Endothelial cell of umbilical vein (primary cell): ENCODE data around the gene PLBD2. TPM values are rescaled to one million over a fixed set of nuclear protein-coding genes. Genes with fewer than 3 reads are reported as not detected.

Experiments
- BruUV-seq: library from RNA; stranded (reverse); fragments of 400-500 nt; replicated peaks from 2 replicates; lab custom pipeline; 2021; lab: Mats Ljungman, UMichigan
- CTCF ChIA-PET: fragments of 300-600, 350-600 bp; sonication (Branson Sonifier 250); formaldehyde crosslinking; loops from one replicate; lab custom pipeline; 2021; ENCODE audit warnings: antibody characterized with exemption, inconsistent platforms; lab: Charles Lee
- POLR2A ChIA-PET: fragments of 300-600, 350-600 bp; sonication (Branson Sonifier 250); formaldehyde crosslinking; loops from one replicate; lab custom pipeline; 2021; ENCODE audit warnings: antibody characterized with exemption, inconsistent platforms; lab: Charles Lee
- DNase-seq: peaks from one replicate; pipeline ENCODE4 v3.0.0-alpha.2; 2011; ENCODE audit warnings: low read depth, low spot score
- FAIRE-seq: peaks from 2 replicates; lab custom pipeline; 2011; peaks lifted over from hg19 to GRCh38; lab: Jason Lieb, UNC
- H2AFZ ChIP-seq: 2 replicates; pipeline ENCODE4 v1.6.0; 2012; ENCODE audit warnings: low read depth, low read length, control low read depth, inconsistent platforms
- H3K27ac ChIP-seq: 2 replicates; pipeline ENCODE4 v1.5.1; 2011; ENCODE audit warnings: low read depth, mild to moderate bottlenecking, control low read depth, low read length, moderate library complexity; ENCODE audit not compliant: insufficient read depth
- H3K27me3 ChIP-seq, 2 experiments: 2 replicates each; pipeline versions ENCODE4 v1.6.0 to v1.6.1; 2011; ENCODE audit warnings: low read length in 2 of 2, mixed read lengths in 1 of 2; ENCODE audit not compliant: control insufficient read depth in 2 of 2, insufficient read depth in 2 of 2
- H3K36me3 ChIP-seq, 2 experiments: 2 replicates in 1 of 2; 3 replicates in 1 of 2; pipeline ENCODE4 v1.5.1; 2011; ENCODE audit warnings: low read length in 2 of 2, mild to moderate bottlenecking in 1 of 2, moderate library complexity in 1 of 2; ENCODE audit not compliant: control insufficient read depth in 2 of 2, insufficient read depth in 2 of 2; ENCODE audit errors: extremely low read depth in 1 of 2
- H3K4me1 ChIP-seq: 3 replicates; pipeline ENCODE4 v1.5.1; 2011; ENCODE audit warnings: mild to moderate bottlenecking, low read length; ENCODE audit not compliant: control insufficient read depth, insufficient read depth; ENCODE audit errors: extremely low read depth
- H3K4me2 ChIP-seq: 2 replicates; pipeline ENCODE4 v1.6.1; 2011; ENCODE audit warnings: low read length, control low read depth, mixed read lengths; ENCODE audit not compliant: insufficient read depth
- H3K4me3 ChIP-seq, 3 experiments: fragments of 200-600 bp in 1 of 3; sonication (generic), shearing (Covaris generic) in 1 of 3; replicated peaks in 1 of 3; 2 replicates each; pipeline ENCODE4 v1.5.1; 2011 to 2016; ENCODE audit warnings: control low read depth in 3 of 3, low read length in 3 of 3, mild to moderate bottlenecking in 2 of 3, inconsistent platforms in 1 of 3, low read depth in 1 of 3, moderate library complexity in 1 of 3; ENCODE audit not compliant: insufficient read depth in 1 of 3
- H3K79me2 ChIP-seq: 2 replicates; pipeline ENCODE4 v1.6.0; 2012; ENCODE audit warnings: low read length, inconsistent platforms; ENCODE audit not compliant: control insufficient read depth, insufficient read depth
- H3K9ac ChIP-seq: replicated peaks from 2 replicates; pipeline ENCODE3; 2011; ENCODE audit warnings: low read length, control low read depth; ENCODE audit not compliant: insufficient read depth; ENCODE audit errors: extremely low read depth
- H3K9me1 ChIP-seq: replicated peaks from 3 replicates; pipeline ENCODE4 v1.6.0; 2011; ENCODE audit warnings: mild to moderate bottlenecking, low read length; ENCODE audit not compliant: control insufficient read depth, insufficient read depth; ENCODE audit errors: extremely low read depth
- H3K9me3 ChIP-seq: replicated peaks from 2 replicates; pipeline ENCODE4 v1.5.1; 2012; ENCODE audit warnings: low read length, inconsistent platforms; ENCODE audit not compliant: control insufficient read depth, insufficient read depth
- H4K20me1 ChIP-seq: replicated peaks from 2 replicates; pipeline ENCODE3; 2011; ENCODE audit warnings: mild to moderate bottlenecking, low read length; ENCODE audit not compliant: control insufficient read depth, insufficient read depth; ENCODE audit errors: extremely low read depth
- EZH2 ChIP-seq: IDR thresholded peaks from 2 replicates; pipeline ENCODE4 v1.6.1; 2012; ENCODE audit warnings: borderline replicate concordance, low read depth, mild to moderate bottlenecking, moderate library complexity, low read length, inconsistent platforms; ENCODE audit not compliant: severe bottlenecking
- FOS ChIP-seq: IDR thresholded peaks from 2 replicates; pipeline ENCODE4 v1.6.1; 2011; ENCODE audit warnings: mild to moderate bottlenecking, low read length, moderate library complexity, borderline replicate concordance; ENCODE audit not compliant: insufficient read depth
- GATA2 ChIP-seq: IDR thresholded peaks from 2 replicates; pipeline ENCODE4 v1.7.0; 2011; ENCODE audit warnings: low read depth, mild to moderate bottlenecking, moderate library complexity, mixed read lengths, low read length; ENCODE audit not compliant: insufficient read length, insufficient read depth
- JUN ChIP-seq: IDR thresholded peaks from 2 replicates; pipeline ENCODE4 v1.6.1; 2011; ENCODE audit warnings: borderline replicate concordance, low read depth; ENCODE audit not compliant: insufficient read length, insufficient read depth
- MAX ChIP-seq: IDR thresholded peaks from 2 replicates; pipeline ENCODE4 v1.6.1; 2011; ENCODE audit not compliant: insufficient read depth, insufficient read length
- MYC ChIP-seq: IDR thresholded peaks from one replicate; pipeline ENCODE4 v1.6.1; 2011; ENCODE audit warnings: mild to moderate bottlenecking, low read depth, low read length
- POLR2A ChIP-seq: IDR thresholded peaks from 2 replicates; pipeline ENCODE4 v1.6.1; 2012; ENCODE audit warnings: low read depth, mild to moderate bottlenecking, control low read depth, low read length
- POLR2AphosphoS5 ChIP-seq: IDR thresholded peaks from 2 replicates; pipeline ENCODE4 v1.6.1; 2012; ENCODE audit warnings: low read depth, mild to moderate bottlenecking, control low read depth, low read length, moderate library complexity; ENCODE audit not compliant: insufficient read depth
- dilution Hi-C: fragments of 300-500 bp; cut with MboI; formaldehyde crosslinking; loops from one replicate; pipeline ENCODE4 v1.15.0; 2019; ENCODE audit warnings: low sequenced_read_pairs; ENCODE audit not compliant: extremely low pct_ligation_motif_present
- intact Hi-C: fragments of 100-400 bp; cut with micrococcal nuclease; formaldehyde crosslinking; loops from one replicate; pipeline ENCODE4 v1.10.0; 2022
- polyA plus RNA-seq, 4 experiments: library from polyadenylated mRNA; depleted of rRNA in 3 of 4; stranded (reverse) in 3 of 4; unstranded in 1 of 4; fragments of >200 nt; gene quantifications; 2 replicates each; pipeline versions ENCODE4 v1.2.1 to v1.2.3, GENCODE V29; 2011 to 2012; ENCODE audit warnings: missing spikeins in 1 of 4
- total RNA-seq: library from RNA; stranded (reverse); gene quantifications from 2 replicates; pipeline ENCODE4 v1.2.3, GENCODE V29; 2021
- TF ChIP-seq, protein P1 (sequence below), 2 donors: IDR thresholded peaks; 1 replicate in 1 of 2; 2 replicates in 1 of 2; pipeline ENCODE4 v1.5.1; 2011; ENCODE audit warnings: low read length in 2 of 2, mild to moderate bottlenecking in 2 of 2, moderate library complexity in 2 of 2, control low read depth in 1 of 2, inconsistent platforms in 1 of 2, low read depth in 1 of 2; ENCODE audit not compliant: insufficient read depth in 1 of 2; ENCODE audit errors: extremely low read depth in 1 of 2

PLBD2 gene
- total and polyA plus RNA-seq, 2 donors (not counting 3 experiments of a cell fraction or from before 2014, with no cell fraction given) = 24.4 to 46.8 TPM

DNA sequence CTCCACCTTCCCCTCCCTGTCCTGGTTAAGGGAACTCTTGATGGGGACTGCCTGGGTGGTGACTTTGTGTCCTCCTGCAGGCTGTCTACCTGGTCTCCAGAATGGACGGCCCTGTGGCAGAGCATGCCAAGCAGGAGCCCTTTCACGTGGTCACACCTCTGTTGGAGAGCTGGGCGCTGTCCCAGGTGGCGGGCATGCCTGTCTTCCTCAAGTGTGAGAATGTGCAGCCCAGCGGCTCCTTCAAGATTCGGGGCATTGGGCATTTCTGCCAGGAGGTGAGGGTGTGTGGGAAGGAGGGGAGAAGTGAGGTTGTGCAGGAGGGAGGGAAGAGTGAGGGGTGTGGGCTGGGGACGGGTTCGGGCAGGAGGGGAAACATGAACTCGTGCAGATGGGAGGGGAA lies 69.5 kb downstream of the PLBD2 start:
- Histone ChIP-seq H3K27me3 (no peaks in the 10 kb centered on the region), H3K4me2 (no peak overlapping the region), H3K36me3 (no peaks in the 10 kb centered on the region), H3K4me3 (no peak overlapping the region), H3K4me1 (peaks cover 1% of the 10 kb centered on the region), H3K9me3 (no peaks in the 10 kb centered on the region), H4K20me1 (no peaks in the 10 kb centered on the region), H2AFZ (no peak overlapping the region), H3K9me1 (no peaks in the 10 kb centered on the region), H3K9ac (no peak overlapping the region), H3K27ac (no peak overlapping the region), H3K79me2 (no peaks in the 10 kb centered on the region)
- TF ChIP-seq MAX = no peak
- no peak for TF ChIP-seq POLR2AphosphoS5
- TF ChIP-seq GATA2 = no peak
- TF ChIP-seq EZH2 = no peak
- no peak for TF ChIP-seq JUN
- no peak for TF ChIP-seq POLR2A
- TF ChIP-seq FOS = no peak
- no peak for TF ChIP-seq MYC
- TF ChIP-seq, protein P1, sequence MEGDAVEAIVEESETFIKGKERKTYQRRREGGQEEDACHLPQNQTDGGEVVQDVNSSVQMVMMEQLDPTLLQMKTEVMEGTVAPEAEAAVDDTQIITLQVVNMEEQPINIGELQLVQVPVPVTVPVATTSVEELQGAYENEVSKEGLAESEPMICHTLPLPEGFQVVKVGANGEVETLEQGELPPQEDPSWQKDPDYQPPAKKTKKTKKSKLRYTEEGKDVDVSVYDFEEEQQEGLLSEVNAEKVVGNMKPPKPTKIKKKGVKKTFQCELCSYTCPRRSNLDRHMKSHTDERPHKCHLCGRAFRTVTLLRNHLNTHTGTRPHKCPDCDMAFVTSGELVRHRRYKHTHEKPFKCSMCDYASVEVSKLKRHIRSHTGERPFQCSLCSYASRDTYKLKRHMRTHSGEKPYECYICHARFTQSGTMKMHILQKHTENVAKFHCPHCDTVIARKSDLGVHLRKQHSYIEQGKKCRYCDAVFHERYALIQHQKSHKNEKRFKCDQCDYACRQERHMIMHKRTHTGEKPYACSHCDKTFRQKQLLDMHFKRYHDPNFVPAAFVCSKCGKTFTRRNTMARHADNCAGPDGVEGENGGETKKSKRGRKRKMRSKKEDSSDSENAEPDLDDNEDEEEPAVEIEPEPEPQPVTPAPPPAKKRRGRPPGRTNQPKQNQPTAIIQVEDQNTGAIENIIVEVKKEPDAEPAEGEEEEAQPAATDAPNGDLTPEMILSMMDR (IDR thresholded peaks at IDR 0.05; ENCODE audit: extremely low read depth in 1 of 2, insufficient read depth in 1 of 2, low read depth in 1 of 2, low read length in 2 of 2) = no peak
- CTCF ChIA-PET = interaction anchor here (0.9 kb wide), 1 partner anchor 20 kb away, joined by 3 read pairs; no protein-coding TSS in a partner anchor
- no TSS peak for BruUV-seq
- POLR2A ChIA-PET = no interaction called here
- intact Hi-C loops (no loop called here), dilution Hi-C loops (no loop called here)
- FAIRE-seq (no peak), DNase-seq (no peak)
